Measurements from ENCODE around the gene RPS21.
A peak's percentile ranks its signal among the peaks of the same experiment; 100 is the strongest.

RPS21 gene

GRCh38 chr20:62398120-62398821, 11.4 kb downstream of the RPS21 start:
- DNase-seq: no peak

GRCh38 chr20:62400021-62400420, 13.1 kb downstream of the RPS21 start:
- DNase-seq: no peak

- no peak for DNase-seq
Measured at GRCh38 chr20:62400541-62400940, 13.6 kb downstream of the RPS21 start.

- no peak for DNase-seq
Measured at GRCh38 chr20:62401331-62401779, 14.5 kb downstream of the RPS21 start.

- no peak for DNase-seq
Measured at GRCh38 chr20:62402456-62403150, 15.7 kb downstream of the RPS21 start.

- DNase-seq: no peak
Measured at GRCh38 chr20:62403331-62403730, 16.4 kb downstream of the RPS21 start.

- no peak for DNase-seq
Measured at GRCh38 chr20:62404112-62404665, 17.3 kb downstream of the RPS21 start.

GRCh38 chr20:62404761-62405107, 17.8 kb downstream of the RPS21 start:
- no peak for DNase-seq

GRCh38 chr20:62405108-62405980, 18.4 kb downstream of the RPS21 start:
- no peak for DNase-seq

GRCh38 chr20:62405981-62406513, 19.1 kb downstream of the RPS21 start:
- no peak for DNase-seq

GRCh38 chr20:62406635-62407176, 19.8 kb downstream of the RPS21 start:
- no peak for DNase-seq

GRCh38 chr20:62407221-62407992, 20.5 kb downstream of the RPS21 start, which contains the start of gene CABLES2:
CABLES2 (minus strand) TSS chr20:62407285; CDS start chr20:62407276, 9 bp downstream.
- peak; percentile 97 for DNase-seq

GRCh38 chr20:62408055-62408454, 21.2 kb downstream of the RPS21 start:
- DNase-seq: no peak

- no peak for DNase-seq
Measured at GRCh38 chr20:62408640-62409039, 21.7 kb downstream of the RPS21 start.

- no peak for DNase-seq
Measured at GRCh38 chr20:62409086-62409853, 22.4 kb downstream of the RPS21 start.

GRCh38 chr20:62409931-62410745, 23.2 kb downstream of the RPS21 start:
- no peak for DNase-seq

- no peak for DNase-seq
Measured at GRCh38 chr20:62410746-62411478, 24.0 kb downstream of the RPS21 start.

GRCh38 chr20:62411479-62412193, 24.7 kb downstream of the RPS21 start:
- no peak for DNase-seq
